Endothelial cell (in vitro differentiated cells): Measurements from ENCODE around the gene VCL. TPM values are rescaled to one million over a fixed set of nuclear protein-coding genes. Genes with fewer than 3 reads are reported as not detected.
A peak's percentile ranks its signal among the peaks of the same experiment; 100 is the strongest.
"Not testable (repeated sequence)": the region's sequence is repeated elsewhere in the genome, so short reads cannot be mapped to it uniquely, and the experiment has no call there.

ENCODE experiments used
- DNase-seq: peaks from one replicate; pipeline ENCODE4 v3.0.0; 2021; ENCODE audit warnings: low spot score
- H3K27ac Mint-ChIP-seq: one replicate; pipeline ENCODE4 v1.8.0; 2021; ENCODE audit warnings: mixed read lengths, inconsistent platforms; ENCODE audit not compliant: unreplicated experiment
- H3K27me3 Mint-ChIP-seq: one replicate; pipeline ENCODE4 v1.8.0; 2021; ENCODE audit warnings: mild to moderate bottlenecking, moderate library complexity, mixed read lengths, inconsistent platforms; ENCODE audit not compliant: unreplicated experiment
- H3K36me3 Mint-ChIP-seq: one replicate; pipeline ENCODE4 v1.8.0; 2021; ENCODE audit warnings: mild to moderate bottlenecking, low read depth, mixed read lengths, inconsistent platforms; ENCODE audit not compliant: unreplicated experiment
- H3K4me1 Mint-ChIP-seq: one replicate; pipeline ENCODE4 v1.8.0; 2021; ENCODE audit warnings: mild to moderate bottlenecking, mixed read lengths, inconsistent platforms; ENCODE audit not compliant: unreplicated experiment
- H3K4me3 Mint-ChIP-seq: one replicate; pipeline ENCODE4 v1.8.0; 2021; ENCODE audit warnings: mild to moderate bottlenecking, mixed read lengths, inconsistent platforms; ENCODE audit not compliant: unreplicated experiment
- H3K9me3 Mint-ChIP-seq: one replicate; pipeline ENCODE4 v1.8.0; 2021; ENCODE audit warnings: mixed read lengths, inconsistent platforms; ENCODE audit not compliant: unreplicated experiment
- total RNA-seq: library from RNA; stranded (reverse); fragmentation: NEBNext Ultra II Directional; extraction: Animal tissue kit (Norgen Biotek cat#: 25700); gene quantifications from one replicate; pipeline ENCODE4 v1.2.1, GENCODE V29; 2021; ENCODE audit not compliant: unreplicated experiment
- TF ChIP-seq, protein P1 (sequence below): fragments of 200-600 bp; sonication (generic); IDR thresholded peaks from one replicate; pipeline ENCODE4 v1.5.0; 2021; ENCODE audit warnings: antibody characterized with exemption; ENCODE audit not compliant: unreplicated experiment

Gene VCL
- total RNA-seq, 1 donor from 2014 or later = 200 TPM

DNA sequence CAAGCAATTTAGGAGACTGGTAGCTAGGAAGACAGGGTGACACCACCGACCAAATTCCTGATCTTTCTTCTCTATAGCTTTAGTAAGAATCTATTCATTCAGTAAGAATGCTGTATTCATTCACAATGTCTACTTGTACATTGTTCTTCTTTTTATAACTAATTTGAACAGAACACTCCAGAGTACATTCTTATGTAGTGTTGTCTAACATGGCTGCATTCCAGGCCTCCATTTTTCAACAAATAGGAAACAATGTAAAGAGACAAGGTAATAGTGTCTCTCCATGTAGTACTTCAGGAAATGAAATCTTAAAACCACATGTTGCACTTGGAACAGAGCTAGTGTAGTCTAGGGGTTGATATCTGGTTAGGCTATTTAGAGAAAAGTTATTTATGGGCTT is 1.8 kb downstream of the VCL start:
- Mint-ChIP-seq H3K4me3 (peak overlapping the region; percentile 99), H3K36me3 (peaks cover 13% of the 10 kb centered on the region), H3K27ac (peak overlapping the region; percentile 97), H3K27me3 (peaks cover 17% of the 10 kb centered on the region), H3K4me1 (peaks cover 32% of the 10 kb centered on the region), H3K9me3 (no peaks in the 10 kb centered on the region)
- no peak for DNase-seq
- TF ChIP-seq, protein P1, sequence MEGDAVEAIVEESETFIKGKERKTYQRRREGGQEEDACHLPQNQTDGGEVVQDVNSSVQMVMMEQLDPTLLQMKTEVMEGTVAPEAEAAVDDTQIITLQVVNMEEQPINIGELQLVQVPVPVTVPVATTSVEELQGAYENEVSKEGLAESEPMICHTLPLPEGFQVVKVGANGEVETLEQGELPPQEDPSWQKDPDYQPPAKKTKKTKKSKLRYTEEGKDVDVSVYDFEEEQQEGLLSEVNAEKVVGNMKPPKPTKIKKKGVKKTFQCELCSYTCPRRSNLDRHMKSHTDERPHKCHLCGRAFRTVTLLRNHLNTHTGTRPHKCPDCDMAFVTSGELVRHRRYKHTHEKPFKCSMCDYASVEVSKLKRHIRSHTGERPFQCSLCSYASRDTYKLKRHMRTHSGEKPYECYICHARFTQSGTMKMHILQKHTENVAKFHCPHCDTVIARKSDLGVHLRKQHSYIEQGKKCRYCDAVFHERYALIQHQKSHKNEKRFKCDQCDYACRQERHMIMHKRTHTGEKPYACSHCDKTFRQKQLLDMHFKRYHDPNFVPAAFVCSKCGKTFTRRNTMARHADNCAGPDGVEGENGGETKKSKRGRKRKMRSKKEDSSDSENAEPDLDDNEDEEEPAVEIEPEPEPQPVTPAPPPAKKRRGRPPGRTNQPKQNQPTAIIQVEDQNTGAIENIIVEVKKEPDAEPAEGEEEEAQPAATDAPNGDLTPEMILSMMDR = no peak

DNA sequence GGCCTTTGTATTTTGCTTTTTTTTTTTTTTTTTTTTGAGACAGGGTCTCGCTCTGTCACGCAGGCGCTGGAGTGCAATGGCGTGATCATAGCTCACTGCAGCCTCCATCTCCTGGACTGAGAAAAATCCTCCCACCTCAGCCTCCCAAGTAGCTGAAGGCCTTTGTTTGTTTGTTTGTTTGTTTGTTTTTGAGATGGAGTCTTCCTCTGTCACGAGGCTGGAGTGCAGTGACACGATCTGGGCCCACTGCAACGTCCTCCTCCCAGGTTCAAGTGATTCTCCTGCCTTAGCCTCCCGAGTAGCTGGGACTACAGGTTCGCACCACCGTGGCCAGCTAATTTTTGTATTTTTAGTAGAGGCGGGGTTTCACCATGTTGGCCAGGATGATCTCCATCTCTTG is 2.3 kb downstream of the VCL start:
- Mint-ChIP-seq H3K27ac (peak overlapping the region; percentile 97), H3K27me3 (peaks cover 17% of the 10 kb centered on the region), H3K4me3 (peak overlapping the region; percentile 99), H3K4me1 (peaks cover 32% of the 10 kb centered on the region), H3K36me3 (peaks cover 13% of the 10 kb centered on the region)
- H3K9me3 Mint-ChIP-seq, DNase-seq: not testable (repeated sequence)

DNA sequence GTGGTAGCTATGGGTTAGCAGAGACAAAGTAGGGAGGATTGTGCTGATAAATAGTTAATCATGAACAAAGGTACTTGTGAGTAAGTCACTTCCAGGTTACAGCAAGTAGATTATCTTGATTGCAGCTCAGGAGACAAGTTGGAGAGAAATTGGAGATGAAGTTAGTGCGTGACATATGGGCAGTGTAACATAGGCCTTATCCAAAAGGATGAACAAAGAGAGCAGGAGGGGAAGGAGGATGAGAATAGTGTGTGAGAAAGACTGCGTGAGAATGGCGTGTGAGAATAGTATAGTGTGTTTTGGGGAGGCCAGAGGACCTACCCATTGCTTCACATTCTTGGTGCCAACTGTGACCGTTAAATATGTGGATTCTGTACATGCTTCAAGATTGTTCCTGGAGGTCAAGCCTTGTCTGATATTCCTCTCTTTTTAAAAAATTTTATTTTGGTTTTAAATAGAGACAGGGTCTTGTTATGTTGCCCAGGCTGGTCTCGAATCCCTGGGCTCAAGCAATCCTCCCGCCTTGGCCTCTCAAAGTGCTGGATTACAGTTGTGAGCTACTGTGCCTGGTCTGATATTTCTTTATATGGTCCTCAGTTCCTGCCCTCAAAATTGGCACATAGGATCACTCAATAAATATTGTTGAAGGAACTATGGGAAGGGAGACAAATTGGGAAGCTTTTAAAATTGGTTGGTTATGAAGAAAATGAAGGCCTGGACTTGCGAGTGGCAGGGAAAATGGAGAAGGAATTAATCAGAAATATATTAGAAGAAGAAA is 3.2 kb downstream of the VCL start:
- no peak for DNase-seq
- H3K27me3 Mint-ChIP-seq = peaks cover 17% of the 10 kb centered on the region
- TF ChIP-seq, protein P1 = no peak
- H3K27ac Mint-ChIP-seq = peak overlapping the region; percentile 76
- H3K9me3 Mint-ChIP-seq = no peaks in the 10 kb centered on the region
- H3K36me3 Mint-ChIP-seq = peaks cover 13% of the 10 kb centered on the region
- peaks cover 32% of the 10 kb centered on the region for H3K4me1 Mint-ChIP-seq
- peak overlapping the region; percentile 99 for H3K4me3 Mint-ChIP-seq

DNA sequence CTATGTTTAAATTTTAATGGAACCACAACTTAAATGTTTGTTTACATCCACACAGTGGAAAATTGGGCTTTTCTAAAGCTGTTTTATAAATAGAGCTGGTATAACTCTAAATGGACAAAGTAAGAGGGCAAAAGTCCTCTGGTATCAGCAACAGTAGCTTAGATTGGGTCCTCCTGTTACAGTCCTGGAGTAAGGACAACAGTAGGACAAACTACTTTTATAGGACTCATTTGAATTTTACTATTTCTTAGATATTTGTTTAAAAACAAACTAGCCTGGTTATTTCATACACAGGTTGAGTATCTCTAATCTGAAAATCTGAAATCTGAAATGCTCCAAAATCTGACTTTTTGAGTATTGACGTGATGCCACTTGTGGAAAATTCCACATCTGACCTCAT is 8.4 kb downstream of the VCL start:
- H3K27me3 Mint-ChIP-seq = no peaks in the 10 kb centered on the region
- peaks cover 19% of the 10 kb centered on the region for H3K4me1 Mint-ChIP-seq
- H3K9me3 Mint-ChIP-seq = no peaks in the 10 kb centered on the region
- DNase-seq = no peak
- no peak overlapping the region for H3K27ac Mint-ChIP-seq
- no peak overlapping the region for H3K4me3 Mint-ChIP-seq
- TF ChIP-seq, protein P1 = no peak
- H3K36me3 Mint-ChIP-seq = no peaks in the 10 kb centered on the region

DNA sequence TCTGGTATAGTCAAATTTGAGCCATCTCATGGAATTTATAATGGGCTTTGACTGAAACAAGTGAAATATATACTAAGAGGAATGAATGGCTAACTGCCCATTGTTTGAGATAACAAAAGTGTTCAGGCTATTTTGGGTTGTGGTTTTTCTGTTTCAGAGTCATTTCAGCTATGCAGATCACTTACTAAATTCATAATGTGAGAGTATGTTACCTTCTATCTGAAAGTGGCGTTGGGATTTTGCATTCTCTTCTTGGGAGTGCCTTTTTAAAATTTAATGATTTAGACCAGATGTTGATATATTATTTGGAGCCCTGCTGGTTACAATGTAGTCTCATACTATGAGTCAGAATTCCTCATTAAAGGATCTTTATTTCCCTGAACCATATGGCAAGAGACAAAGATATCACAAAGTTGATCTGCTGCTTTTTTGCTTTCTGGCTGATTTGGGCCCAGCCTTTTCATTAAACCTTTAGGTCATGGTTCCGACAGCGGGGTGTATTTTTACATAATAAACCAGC is 10.4 kb downstream of the VCL start:
- DNase-seq = no peak
- no peaks in the 10 kb centered on the region for H3K36me3 Mint-ChIP-seq
- TF ChIP-seq, protein P1 = no peak
- no peaks in the 10 kb centered on the region for H3K27me3 Mint-ChIP-seq
- H3K27ac Mint-ChIP-seq = peak overlapping the region; percentile 61
- H3K4me1 Mint-ChIP-seq = peaks cover 33% of the 10 kb centered on the region
- no peaks in the 10 kb centered on the region for H3K9me3 Mint-ChIP-seq
- H3K4me3 Mint-ChIP-seq = no peak overlapping the region
